Mesendoderm (in vitro differentiated cells): Measurements from ENCODE around the gene SV2B.
"Not testable (repeated sequence)": the region's sequence is repeated elsewhere in the genome, so short reads cannot be mapped to it uniquely, and the experiment has no call there.

Experiments used
- DNase-seq: peaks from one replicate; pipeline ENCODE4 v3.0.0; 2013
- H2AK5ac ChIP-seq: 2 replicates; pipeline ENCODE4 v1.6.1; 2013; ENCODE audit warnings: low read length, inconsistent platforms
- H2BK120ac ChIP-seq: 2 replicates; pipeline ENCODE4 v1.6.1; 2013; ENCODE audit warnings: low read depth, mild to moderate bottlenecking, low read length, moderate library complexity, mixed read lengths
- H2BK15ac ChIP-seq: replicated peaks from 2 replicates; pipeline ENCODE4 v1.6.1; 2013; ENCODE audit warnings: low read depth, mild to moderate bottlenecking, moderate library complexity
- H2BK5ac ChIP-seq: 2 replicates; pipeline ENCODE4 v1.6.1; 2013; ENCODE audit warnings: low read length, inconsistent platforms
- H3K18ac ChIP-seq: 2 replicates; pipeline ENCODE4 v1.6.1; 2013; ENCODE audit warnings: mild to moderate bottlenecking, low read length, mixed read lengths
- H3K23ac ChIP-seq: one replicate; pipeline ENCODE4 v1.6.1; 2013; ENCODE audit warnings: low read length
- H3K27ac ChIP-seq: 2 replicates; pipeline ENCODE4 v1.5.1; 2013; ENCODE audit warnings: low read depth, mild to moderate bottlenecking, inconsistent platforms, low read length, moderate library complexity
- H3K27me3 ChIP-seq: 2 replicates; pipeline ENCODE4 v1.6.1; 2013; ENCODE audit warnings: low read length, control low read depth, mild to moderate bottlenecking, inconsistent platforms; ENCODE audit not compliant: insufficient read depth, poor library complexity
- H3K36me3 ChIP-seq: 2 replicates; pipeline ENCODE4 v1.6.1; 2013; ENCODE audit warnings: low read length, inconsistent platforms; ENCODE audit not compliant: control insufficient read depth, insufficient read depth
- H3K4ac ChIP-seq: one replicate; pipeline ENCODE4 v1.6.1; 2013; ENCODE audit warnings: low read depth, mild to moderate bottlenecking, low read length, moderate library complexity
- H3K4me1 ChIP-seq: 2 replicates; pipeline ENCODE4 v1.6.1; 2013; ENCODE audit warnings: low read depth, low read length, inconsistent platforms; ENCODE audit not compliant: control insufficient read depth
- H3K4me2 ChIP-seq: 2 replicates; pipeline ENCODE4 v1.6.1; 2013; ENCODE audit warnings: low read length
- H3K4me3 ChIP-seq: 2 replicates; pipeline ENCODE4 v1.5.1; 2013; ENCODE audit warnings: mild to moderate bottlenecking, low read length
- H3K56ac ChIP-seq: one replicate; pipeline ENCODE4 v1.6.1; 2013; ENCODE audit warnings: low read length
- H3K79me1 ChIP-seq: 2 replicates; pipeline ENCODE4 v1.6.1; 2013; ENCODE audit warnings: low read length, inconsistent platforms
- H3K79me2 ChIP-seq: 2 replicates; pipeline ENCODE4 v1.6.1; 2013; ENCODE audit warnings: mild to moderate bottlenecking, low read length; ENCODE audit not compliant: control insufficient read depth, insufficient read depth
- H3K9ac ChIP-seq: 2 replicates; pipeline ENCODE4 v1.6.1; 2013; ENCODE audit warnings: low read length, inconsistent platforms
- H4K5ac ChIP-seq: one replicate; pipeline ENCODE4 v1.6.1; 2013; ENCODE audit warnings: low read length
- H4K8ac ChIP-seq: one replicate; pipeline ENCODE4 v1.6.1; 2013; ENCODE audit warnings: low read depth, mild to moderate bottlenecking, control low read depth, low read length, moderate library complexity
- WGBS: extraction: QIAGEN DNeasy Blood & Tissue Kit; methylation state at CpG from one replicate; pipeline ENCODE4 v1.1.7; 2013; ENCODE audit warnings: low lambda C conversion rate, missing lambda C conversion rate; ENCODE audit not compliant: insufficient coverage; ENCODE audit errors: extremely low coverage; 5-methylcytosine and 5-hydroxymethylcytosine counted together

SV2B gene

GRCh38 chr15:91072161-91072560, 27.9 kb upstream of the SV2B start:
- H3K79me2 ChIP-seq = no peaks in the 10 kb centered on the region
- H3K4me2 ChIP-seq = no peak overlapping the region
- H3K18ac ChIP-seq = no peak overlapping the region
- H4K8ac ChIP-seq = no peak overlapping the region
- H3K4ac ChIP-seq = no peak overlapping the region
- no peaks in the 10 kb centered on the region for H3K27me3 ChIP-seq
- H3K36me3 ChIP-seq = no peaks in the 10 kb centered on the region
- H2BK15ac ChIP-seq = no peak overlapping the region
- H3K23ac ChIP-seq = no peak overlapping the region
- H3K79me1 ChIP-seq = no peaks in the 10 kb centered on the region
- no CpG with 5 or more reads among the region's 4 CpGs for WGBS
- no peak overlapping the region for H2BK5ac ChIP-seq
- H3K9ac ChIP-seq = no peak overlapping the region
- no peak overlapping the region for H3K4me3 ChIP-seq
- H3K4me1 ChIP-seq = no peaks in the 10 kb centered on the region
- no peak overlapping the region for H2BK120ac ChIP-seq
- DNase-seq = no peak
- H4K5ac ChIP-seq = no peak overlapping the region
- H2AK5ac ChIP-seq = no peak overlapping the region
- no peak overlapping the region for H3K56ac ChIP-seq
- H3K27ac ChIP-seq = no peak overlapping the region

GRCh38 chr15:91073077-91073476, 27.0 kb upstream of the SV2B start:
- no CpG with 5 or more reads among the region's 2 CpGs for WGBS
- no peaks in the 10 kb centered on the region for H3K79me1 ChIP-seq
- H3K79me2 ChIP-seq = no peaks in the 10 kb centered on the region
- H3K27me3 ChIP-seq = no peaks in the 10 kb centered on the region
- H3K56ac ChIP-seq = no peak overlapping the region
- no peak overlapping the region for H2BK15ac ChIP-seq
- H3K4me3 ChIP-seq = no peak overlapping the region
- H2BK5ac ChIP-seq = no peak overlapping the region
- DNase-seq = no peak
- no peak overlapping the region for H4K5ac ChIP-seq
- H3K4me2 ChIP-seq = no peak overlapping the region
- no peak overlapping the region for H3K27ac ChIP-seq
- no peaks in the 10 kb centered on the region for H3K4me1 ChIP-seq
- H2AK5ac ChIP-seq = no peak overlapping the region
- H3K9ac ChIP-seq = no peak overlapping the region
- H4K8ac ChIP-seq = no peak overlapping the region
- no peak overlapping the region for H3K23ac ChIP-seq
- H2BK120ac ChIP-seq = no peak overlapping the region
- H3K18ac ChIP-seq = no peak overlapping the region
- H3K4ac ChIP-seq = no peak overlapping the region
- no peaks in the 10 kb centered on the region for H3K36me3 ChIP-seq

- WGBS = no CpG with 5 or more reads among the region's 1 CpG
- Histone ChIP-seq H3K18ac (no peak overlapping the region), H3K9ac (no peak overlapping the region), H4K8ac (no peak overlapping the region), H3K4me1 (no peaks in the 10 kb centered on the region), H3K27me3 (no peaks in the 10 kb centered on the region), H4K5ac (no peak overlapping the region), H2AK5ac (no peak overlapping the region), H3K23ac (no peak overlapping the region), H3K4me3 (no peak overlapping the region), H3K79me2 (no peaks in the 10 kb centered on the region), H3K36me3 (no peaks in the 10 kb centered on the region), H3K56ac (no peak overlapping the region), H3K4ac (no peak overlapping the region), H2BK5ac (no peak overlapping the region), H3K4me2 (no peak overlapping the region), H2BK15ac (no peak overlapping the region), H3K27ac (no peak overlapping the region), H3K79me1 (no peaks in the 10 kb centered on the region), H2BK120ac (no peak overlapping the region)
- DNase-seq = no peak
Measured at GRCh38 chr15:91073768-91074167, 26.3 kb upstream of the SV2B start.

- no peak overlapping the region for H3K4me2 ChIP-seq
- H3K4me1 ChIP-seq = no peaks in the 10 kb centered on the region
- no peak overlapping the region for H3K9ac ChIP-seq
- H2BK15ac ChIP-seq = no peak overlapping the region
- no peak overlapping the region for H3K27ac ChIP-seq
- H3K79me1 ChIP-seq = no peaks in the 10 kb centered on the region
- H3K4ac ChIP-seq = no peak overlapping the region
- no peak overlapping the region for H3K23ac ChIP-seq
- H3K18ac ChIP-seq = no peak overlapping the region
- H2BK5ac ChIP-seq = no peak overlapping the region
- no peak overlapping the region for H4K8ac ChIP-seq
- H3K4me3 ChIP-seq = no peak overlapping the region
- no peaks in the 10 kb centered on the region for H3K36me3 ChIP-seq
- H2AK5ac ChIP-seq = no peak overlapping the region
- no peak overlapping the region for H3K56ac ChIP-seq
- H2BK120ac ChIP-seq = no peak overlapping the region
- H3K27me3 ChIP-seq = no peaks in the 10 kb centered on the region
- no CpG with 5 or more reads among the region's 1 CpG for WGBS
- H3K79me2 ChIP-seq = no peaks in the 10 kb centered on the region
- no peak overlapping the region for H4K5ac ChIP-seq
- no peak for DNase-seq
Measured at GRCh38 chr15:91075739-91076138, 24.3 kb upstream of the SV2B start.

GRCh38 chr15:91077029-91077428, 23.0 kb upstream of the SV2B start:
- Histone ChIP-seq H3K27me3 (no peaks in the 10 kb centered on the region), H3K79me1 (no peaks in the 10 kb centered on the region), H3K27ac (no peak overlapping the region), H2BK5ac (no peak overlapping the region), H3K4ac (no peak overlapping the region), H2BK15ac (no peak overlapping the region), H2BK120ac (no peak overlapping the region), H3K9ac (no peak overlapping the region), H3K4me1 (no peaks in the 10 kb centered on the region), H3K23ac (no peak overlapping the region), H3K79me2 (no peaks in the 10 kb centered on the region), H4K5ac (no peak overlapping the region), H3K4me2 (no peak overlapping the region), H3K18ac (no peak overlapping the region), H3K4me3 (no peak overlapping the region), H4K8ac (no peak overlapping the region), H2AK5ac (no peak overlapping the region), H3K56ac (no peak overlapping the region), H3K36me3 (no peaks in the 10 kb centered on the region)
- no peak for DNase-seq

- not testable (repeated sequence) for H3K79me1 ChIP-seq, H4K5ac ChIP-seq, H2BK15ac ChIP-seq, H3K56ac ChIP-seq, H3K27ac ChIP-seq, H3K18ac ChIP-seq, H3K23ac ChIP-seq, H3K9ac ChIP-seq, H3K4ac ChIP-seq, H2BK120ac ChIP-seq, H4K8ac ChIP-seq, H3K4me1 ChIP-seq, H3K4me2 ChIP-seq, H2AK5ac ChIP-seq, DNase-seq, H3K36me3 ChIP-seq, H3K27me3 ChIP-seq, H2BK5ac ChIP-seq, H3K4me3 ChIP-seq, H3K79me2 ChIP-seq
- no CpG with 5 or more reads among the region's 4 CpGs for WGBS
Measured at GRCh38 chr15:91093866-91094265, 6.2 kb upstream of the SV2B start.
